Mesothelial cell of epicardium (in vitro differentiated cells): ENCODE measurements around the gene SLC26A9. TPM values are rescaled to one million over a fixed set of nuclear protein-coding genes. Genes with fewer than 3 reads are reported as not detected.

Experiments
- DNase-seq, 2 experiments: peaks; one replicate each; pipeline ENCODE4 v3.0.0; 2021; ENCODE audit warnings: low spot score in 2 of 2; ENCODE audit not compliant: unreplicated experiment in 2 of 2
- H3K27ac Mint-ChIP-seq: 2 replicates; pipeline ENCODE4 v1.8.0; 2021; ENCODE audit warnings: mixed read lengths
- H3K27me3 Mint-ChIP-seq: 2 replicates; pipeline ENCODE4 v1.8.0; 2021; ENCODE audit warnings: low read depth, mixed read lengths
- H3K36me3 Mint-ChIP-seq: 2 replicates; pipeline ENCODE4 v1.8.0; 2021; ENCODE audit warnings: mixed read lengths
- H3K4me1 Mint-ChIP-seq: 2 replicates; pipeline ENCODE4 v1.8.0; 2021; ENCODE audit warnings: mixed read lengths
- H3K4me3 Mint-ChIP-seq: 2 replicates; pipeline ENCODE4 v1.8.0; 2021; ENCODE audit warnings: mild to moderate bottlenecking, moderate library complexity, mixed read lengths
- H3K9me3 Mint-ChIP-seq: 2 replicates; pipeline ENCODE4 v1.8.0; 2021; ENCODE audit warnings: mixed read lengths
- CTCF ChIP-seq: fragments of 200-600 bp; sonication (generic); IDR thresholded peaks from one replicate; pipeline ENCODE4 v1.5.0; 2021; ENCODE audit warnings: antibody characterized with exemption; ENCODE audit not compliant: unreplicated experiment
- total RNA-seq: library from RNA; stranded (reverse); gene quantifications from 3 replicates; pipeline ENCODE4 v1.2.1, GENCODE V29; 2021

The SLC26A9 gene
- total RNA-seq, 1 donor from 2014 or later, result not detected

- no peak for TF ChIP-seq CTCF
Measured at GRCh38 chr1:205920861-205921569, 22.2 kb downstream of the SLC26A9 start.

GRCh38 chr1:205920159-205920558 is 23.1 kb downstream of the SLC26A9 start:
- Mint-ChIP-seq H3K4me3 (no peak overlapping the region), H3K36me3 (no peaks in the 10 kb centered on the region), H3K27ac (no peak overlapping the region), H3K4me1 (no peaks in the 10 kb centered on the region), H3K27me3 (peaks cover 2% of the 10 kb centered on the region), H3K9me3 (no peaks in the 10 kb centered on the region)
- no peak for TF ChIP-seq CTCF
- DNase-seq, result peak in 1 of 2 experiments; percentile 14

More at GRCh38 chr1:205920861-205921569, 22.2 kb downstream of the SLC26A9 start:
- Mint-ChIP-seq H3K4me1 (no peaks in the 10 kb centered on the region), H3K4me3 (no peak overlapping the region), H3K36me3 (no peaks in the 10 kb centered on the region), H3K9me3 (no peaks in the 10 kb centered on the region), H3K27ac (no peak overlapping the region), H3K27me3 (peaks cover 2% of the 10 kb centered on the region)
- peak in 1 of 2 experiments; percentile 25 for DNase-seq

- Mint-ChIP-seq H3K36me3 (no peaks in the 10 kb centered on the region), H3K4me3 (no peak overlapping the region), H3K27ac (no peak overlapping the region), H3K4me1 (peaks cover 6% of the 10 kb centered on the region), H3K27me3 (peaks cover 2% of the 10 kb centered on the region), H3K9me3 (no peaks in the 10 kb centered on the region)
- DNase-seq, result peak in 1 of 2 experiments; percentile 78
- peak; percentile 82 for TF ChIP-seq CTCF
Measured at GRCh38 chr1:205918955-205919746, 24.1 kb downstream of the SLC26A9 start.

- Mint-ChIP-seq H3K4me1 (peaks cover 18% of the 10 kb centered on the region), H3K4me3 (no peak overlapping the region), H3K27ac (no peak overlapping the region), H3K27me3 (peaks cover 2% of the 10 kb centered on the region), H3K36me3 (no peaks in the 10 kb centered on the region), H3K9me3 (no peaks in the 10 kb centered on the region)
- no peak for TF ChIP-seq CTCF
- DNase-seq, result no peak
Measured at GRCh38 chr1:205917466-205918238, 25.6 kb downstream of the SLC26A9 start.

GRCh38 chr1:205916541-205916940 is 26.7 kb downstream of the SLC26A9 start:
- no peak overlapping the region for H3K27ac Mint-ChIP-seq

More at GRCh38 chr1:205916541-205916940, 26.7 kb downstream of the SLC26A9 start:
- Mint-ChIP-seq H3K4me3 (no peak overlapping the region), H3K4me1 (peaks cover 18% of the 10 kb centered on the region), H3K36me3 (no peaks in the 10 kb centered on the region), H3K27me3 (peaks cover 9% of the 10 kb centered on the region), H3K9me3 (no peaks in the 10 kb centered on the region)
- no peak for TF ChIP-seq CTCF
- no peak for DNase-seq
